Occipital lobe (tissue), 2 donors: ENCODE data around the gene CHN1. TPM values are rescaled to one million over a fixed set of nuclear protein-coding genes. Genes with fewer than 3 reads are reported as not detected.

Experiments used
- DNase-seq: peaks from one replicate; lab custom pipeline; 2025; lab: John Stamatoyannopoulos, UW
- total RNA-seq: library from RNA; depleted of rRNA; stranded (reverse); fragments of >200 nt; gene quantifications from one replicate; pipeline ENCODE4 v1.2.3, GENCODE V29; 2014

CHN1 gene
- total RNA-seq, 1 donor from 2014 or later: 44.3 TPM

DNA sequence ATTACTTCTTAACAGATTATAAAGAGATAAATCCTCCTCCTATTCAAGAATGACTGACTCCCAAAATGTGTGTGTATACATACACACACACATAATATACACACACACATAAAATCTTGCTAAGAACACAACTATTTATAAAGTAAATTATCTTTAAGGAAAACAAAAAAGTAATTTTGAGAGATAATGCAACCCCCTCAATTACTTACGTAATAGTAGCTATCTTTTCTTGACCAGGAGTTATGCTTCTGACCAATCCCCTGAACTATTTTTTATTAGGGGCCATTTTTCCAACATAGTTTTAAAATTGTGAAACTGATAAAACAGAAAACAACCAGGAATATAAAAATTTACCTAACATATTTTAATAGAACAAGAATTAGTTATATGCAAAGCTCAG lies 127.9 kb downstream of the CHN1 start:
- no peak for DNase-seq

DNA sequence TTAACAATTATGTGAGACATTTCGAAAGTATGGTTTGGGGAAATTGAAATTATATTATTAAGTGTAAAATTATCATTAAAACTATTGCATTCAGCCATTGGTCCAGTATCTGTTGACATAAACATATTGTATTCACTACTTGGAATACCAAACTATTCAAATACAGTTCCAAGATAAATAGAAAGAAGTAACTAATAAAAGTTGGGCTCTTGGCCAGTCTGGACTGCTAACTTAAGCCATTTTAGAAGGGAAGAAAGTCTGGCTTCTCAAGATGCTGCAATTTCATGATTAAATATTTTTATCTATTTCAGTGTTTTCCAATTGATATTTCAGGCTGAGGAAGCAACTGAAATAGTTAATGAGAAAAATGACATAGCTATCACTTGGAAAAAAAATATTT lies 131.1 kb downstream of the CHN1 start:
- no peak for DNase-seq

DNA sequence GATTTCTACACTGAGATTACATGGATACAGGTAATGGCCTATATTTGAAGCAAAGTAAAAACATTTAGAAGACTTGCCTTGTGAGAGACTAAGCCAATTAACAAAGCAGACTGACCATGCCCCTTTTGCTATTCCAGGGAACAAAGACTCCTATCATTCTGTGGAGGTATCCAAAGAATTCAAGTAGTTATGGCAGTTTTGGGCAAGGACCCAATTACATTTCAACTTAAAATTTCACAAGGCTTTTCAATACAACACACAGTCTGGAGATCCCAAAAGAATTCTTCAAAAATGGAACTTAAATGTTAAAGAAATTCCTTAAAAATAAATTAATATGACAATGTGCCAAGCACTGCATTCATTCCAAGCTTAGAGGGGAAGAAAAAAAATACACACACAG lies 131.7 kb downstream of the CHN1 start:
- DNase-seq: no peak

DNA sequence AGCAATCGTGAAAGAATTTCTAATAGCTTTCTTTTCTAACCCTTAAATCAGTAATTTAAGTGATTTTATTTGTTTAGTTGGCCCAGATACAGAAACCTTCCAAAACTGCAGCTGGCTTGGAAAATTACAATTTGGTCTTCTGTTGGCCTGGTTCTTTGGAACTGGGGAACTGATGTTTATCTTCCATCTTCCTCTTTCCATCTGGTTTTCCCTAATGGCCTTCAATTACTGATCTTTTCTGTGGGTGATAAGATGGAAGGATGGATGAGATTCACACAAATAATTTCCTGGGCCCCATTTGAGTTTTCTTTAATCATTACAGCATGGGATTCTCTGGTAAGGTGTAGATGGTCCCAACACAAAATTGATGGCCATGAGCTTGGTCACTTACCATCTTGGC lies 134.4 kb downstream of the CHN1 start:
- no peak for DNase-seq

DNA sequence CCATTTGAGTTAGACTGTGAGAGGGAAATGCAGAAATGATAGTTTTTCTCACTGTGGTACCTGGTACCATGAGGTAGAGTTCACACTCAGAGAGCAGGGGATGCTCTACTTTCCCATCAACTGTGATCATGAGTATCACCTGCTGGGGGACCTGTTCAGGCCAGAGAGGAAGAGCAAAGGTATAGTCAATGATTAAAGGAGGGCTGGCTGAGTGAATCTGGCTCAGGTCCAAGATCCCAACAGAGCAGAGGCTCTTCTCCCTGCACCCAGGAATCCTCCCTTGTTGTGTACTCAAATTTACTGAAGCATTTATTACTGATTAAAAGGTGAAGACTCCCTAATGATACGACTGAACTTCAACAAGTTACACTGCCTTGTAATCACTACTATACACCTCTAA lies 136.3 kb downstream of the CHN1 start:
- no peak for DNase-seq

DNA sequence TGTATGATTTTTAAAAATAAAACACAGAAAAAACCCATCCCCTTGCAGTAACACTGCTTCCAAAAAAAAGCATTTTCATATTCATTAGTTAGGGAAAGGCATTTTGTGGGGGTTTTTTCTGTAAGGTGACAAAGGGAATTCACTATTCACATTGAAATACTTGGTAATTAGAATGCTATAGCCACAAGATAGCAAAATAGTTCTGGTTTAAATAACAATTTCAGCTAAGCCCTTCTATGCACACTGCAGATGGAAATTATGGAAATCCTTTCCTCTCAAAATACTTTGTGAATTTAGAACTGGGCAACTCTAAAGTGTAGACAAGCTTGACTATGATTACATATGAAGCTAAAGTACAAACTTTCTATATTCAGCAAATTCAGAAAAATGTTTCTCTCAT lies 138.8 kb downstream of the CHN1 start:
- no peak for DNase-seq

DNA sequence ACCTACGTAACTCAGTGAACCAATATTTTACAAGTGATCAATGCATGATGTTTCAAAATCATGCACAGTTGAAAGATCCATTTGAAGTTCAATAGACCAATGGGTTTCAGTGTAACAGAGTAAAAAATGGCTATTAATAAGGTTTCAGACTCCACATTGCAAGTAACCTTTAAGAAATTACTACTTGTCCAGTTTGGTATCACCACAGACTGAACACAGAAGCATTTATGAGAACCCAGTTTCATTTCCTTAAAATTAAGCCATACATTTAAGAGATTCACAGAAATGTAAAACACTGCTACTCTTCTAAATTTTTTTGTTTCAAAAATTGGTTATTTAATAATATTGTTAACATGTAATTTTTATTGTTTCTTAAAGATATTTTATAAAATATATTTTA lies 142.0 kb downstream of the CHN1 start:
- no peak for DNase-seq

DNA sequence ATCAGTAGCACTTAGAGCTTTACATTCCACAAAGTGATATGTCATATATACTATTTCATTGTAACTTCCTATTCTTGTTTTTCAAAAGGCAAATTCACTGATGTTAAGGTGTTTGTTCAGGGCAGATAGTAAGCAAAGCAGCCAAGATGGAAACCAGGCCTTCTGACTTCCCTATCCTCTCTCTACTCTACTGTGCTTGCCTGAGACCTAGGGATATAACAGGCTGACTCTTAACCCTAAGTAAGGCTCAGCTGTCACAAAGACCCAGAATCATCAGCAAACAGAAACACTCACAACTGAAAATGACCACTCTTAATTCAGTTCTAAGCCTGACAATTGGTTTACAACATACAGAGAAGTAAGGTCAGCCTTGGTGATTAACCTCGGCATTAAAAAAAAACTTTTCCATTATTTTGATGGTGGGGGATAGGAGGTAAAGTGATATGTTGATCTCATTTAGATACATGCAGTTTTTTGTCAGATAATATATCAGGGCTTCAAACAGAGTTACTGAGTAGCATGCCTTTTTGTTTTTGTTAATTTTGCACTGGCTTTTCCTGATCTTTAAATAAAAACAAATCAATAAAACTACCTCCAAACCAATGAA lies 145.5 kb downstream of the CHN1 start:
- no peak for DNase-seq

DNA sequence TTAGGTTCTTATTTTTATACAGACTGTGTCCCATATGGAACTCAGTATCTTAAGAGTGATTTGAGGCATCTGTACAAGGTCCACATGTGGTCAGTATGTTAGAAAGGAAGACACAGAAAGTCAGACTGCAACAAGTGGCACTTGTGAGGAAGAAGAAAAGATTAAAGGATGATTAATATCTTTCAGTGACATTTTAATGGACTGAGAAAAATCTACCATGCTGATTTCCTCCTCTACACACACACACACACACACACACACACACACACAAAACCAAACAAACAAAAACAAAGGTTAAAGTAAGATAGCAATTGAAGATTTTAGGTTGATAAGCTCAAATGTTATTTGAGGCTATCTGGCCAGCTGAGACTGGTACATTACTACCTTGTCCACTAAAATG lies 146.4 kb downstream of the CHN1 start:
- no peak for DNase-seq

DNA sequence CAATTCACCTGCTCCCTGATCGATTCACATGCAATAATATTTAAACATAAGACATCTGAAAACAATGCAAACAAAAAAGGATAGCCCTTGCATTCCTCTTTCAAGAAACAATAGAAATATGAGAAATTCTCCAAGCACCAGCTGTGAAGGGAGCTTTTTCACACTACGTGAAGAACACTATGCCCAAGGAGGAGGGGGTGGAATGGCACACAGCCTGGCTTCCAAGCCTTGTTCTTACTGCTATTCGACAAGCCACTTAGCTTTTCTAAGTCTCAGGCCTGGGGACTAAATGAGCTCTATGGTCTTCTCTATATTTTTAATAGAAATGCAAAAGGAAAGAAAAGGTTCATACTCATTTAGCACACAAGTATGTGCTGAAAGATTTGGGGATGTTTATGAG lies 148.7 kb downstream of the CHN1 start:
- DNase-seq: no peak

DNA sequence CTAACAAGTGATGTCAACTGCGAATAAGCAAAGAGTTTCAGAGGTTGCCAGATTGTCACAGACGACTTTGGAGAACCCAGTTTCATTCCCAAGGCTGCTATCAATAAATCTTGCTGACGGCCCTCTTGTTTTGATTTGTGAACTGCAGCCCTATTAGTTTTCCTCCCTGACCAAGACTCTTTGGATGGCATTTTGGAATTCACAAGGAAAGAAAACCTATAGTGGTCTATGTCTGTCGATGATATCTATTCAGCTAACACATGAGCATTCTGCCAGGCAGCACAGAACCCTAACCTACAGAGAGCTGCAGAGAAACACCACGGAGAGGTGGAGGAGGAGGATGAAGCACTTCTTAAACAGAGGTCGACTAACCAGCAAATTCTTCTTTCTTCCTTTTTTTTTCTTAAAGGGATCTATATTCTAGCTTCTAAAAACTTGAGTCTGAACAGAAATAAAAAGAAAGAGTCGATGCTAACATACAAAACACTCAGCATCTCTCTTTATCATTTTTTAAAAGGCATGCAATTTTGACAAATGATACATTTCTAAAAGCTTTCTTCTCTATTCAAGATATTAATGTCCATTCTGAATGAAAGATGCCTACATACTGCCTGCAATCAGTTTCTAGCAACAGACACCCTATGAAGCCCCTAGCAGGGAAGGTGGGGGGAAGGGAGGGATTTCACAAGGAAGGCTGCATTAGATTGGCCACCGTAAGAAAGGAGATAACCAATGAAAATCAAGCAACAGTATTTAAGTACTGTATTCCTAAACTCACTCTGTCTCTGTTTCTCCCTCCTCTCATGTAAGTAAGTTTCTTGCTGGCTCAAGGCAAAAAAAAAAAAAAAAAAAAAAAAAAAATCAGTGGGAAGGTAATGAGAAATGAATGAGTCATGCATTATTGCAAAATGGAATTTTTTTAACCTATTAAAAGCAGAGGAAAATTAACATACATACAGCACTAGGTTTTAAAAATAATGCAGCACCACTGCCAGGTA lies 157.9 kb downstream of the CHN1 start:
- DNase-seq: no peak

DNA sequence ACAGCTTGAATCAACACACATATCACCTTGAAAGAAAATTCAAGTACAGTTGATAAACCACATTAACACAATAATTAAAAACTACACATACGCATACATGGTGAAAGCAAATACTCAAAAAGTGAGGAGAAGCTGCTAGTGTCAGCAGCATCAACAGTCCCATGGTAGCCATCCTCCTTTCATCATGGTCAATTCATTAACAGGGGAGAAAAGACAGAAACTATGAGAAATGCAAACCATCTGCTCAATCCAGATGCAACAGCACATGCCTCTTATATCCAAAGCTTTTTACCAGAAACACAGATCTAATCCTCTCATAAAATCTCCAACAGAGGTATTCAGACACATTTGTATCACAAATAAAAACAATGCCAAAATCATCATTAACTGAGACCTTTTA lies 159.0 kb downstream of the CHN1 start:
- DNase-seq: no peak

DNA sequence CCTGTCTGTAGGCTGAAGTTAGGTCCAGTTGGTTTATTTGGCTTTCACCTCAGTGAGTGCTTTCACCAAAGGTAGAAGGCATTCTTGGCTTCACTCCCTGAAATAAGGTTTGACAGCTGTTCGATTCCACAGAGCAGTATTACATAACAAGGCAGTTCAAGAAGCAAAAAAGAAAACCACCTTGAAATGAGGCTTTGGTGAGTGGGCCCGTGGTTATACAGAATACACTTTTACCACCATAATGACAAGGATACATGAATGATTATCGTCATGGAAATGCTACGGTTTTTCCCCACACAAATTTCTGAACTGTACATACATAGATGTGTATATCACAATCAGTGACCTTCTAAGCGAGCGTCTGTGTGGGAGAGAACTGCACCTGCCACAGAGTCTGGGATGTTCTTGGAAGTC lies 160.9 kb downstream of the CHN1 start:
- no peak for DNase-seq

DNA sequence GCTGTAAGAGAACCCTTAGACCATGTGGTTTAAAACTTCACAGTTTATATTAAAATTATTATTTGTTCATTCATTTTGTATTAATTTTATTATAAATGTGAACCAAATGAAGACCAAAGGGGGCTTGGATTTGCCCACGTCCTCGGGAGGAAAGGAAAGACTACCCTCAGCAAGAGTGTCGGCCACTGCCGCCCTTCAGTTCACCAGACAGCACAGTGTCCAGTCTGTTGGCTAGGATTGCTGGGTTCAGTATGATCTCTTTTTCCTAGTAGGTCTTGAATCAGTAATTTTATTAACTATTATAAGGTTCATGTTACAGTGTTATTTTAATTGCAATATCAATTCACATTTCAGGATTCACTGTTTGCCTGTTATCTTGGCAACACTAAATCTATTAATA lies 162.7 kb downstream of the CHN1 start:
- no peak for DNase-seq

DNA sequence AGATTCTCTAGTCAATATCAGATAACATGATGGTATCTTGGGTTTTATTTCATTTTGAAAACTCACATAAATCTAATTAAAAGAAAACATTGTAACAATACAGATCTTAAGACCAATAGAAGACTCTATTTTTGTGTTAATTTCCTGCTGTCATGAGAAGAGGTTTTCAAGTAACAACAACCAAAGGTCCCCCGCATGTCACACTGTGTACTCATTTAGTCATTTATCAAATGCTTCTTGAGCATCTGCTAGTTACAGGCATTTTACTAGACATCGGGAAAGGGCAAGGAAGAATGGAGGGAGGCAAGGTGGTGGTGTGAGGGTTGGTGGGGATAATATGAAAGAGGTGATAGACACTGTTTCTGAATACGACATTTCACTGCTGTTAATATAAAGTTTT lies 163.2 kb downstream of the CHN1 start:
- no peak for DNase-seq

DNA sequence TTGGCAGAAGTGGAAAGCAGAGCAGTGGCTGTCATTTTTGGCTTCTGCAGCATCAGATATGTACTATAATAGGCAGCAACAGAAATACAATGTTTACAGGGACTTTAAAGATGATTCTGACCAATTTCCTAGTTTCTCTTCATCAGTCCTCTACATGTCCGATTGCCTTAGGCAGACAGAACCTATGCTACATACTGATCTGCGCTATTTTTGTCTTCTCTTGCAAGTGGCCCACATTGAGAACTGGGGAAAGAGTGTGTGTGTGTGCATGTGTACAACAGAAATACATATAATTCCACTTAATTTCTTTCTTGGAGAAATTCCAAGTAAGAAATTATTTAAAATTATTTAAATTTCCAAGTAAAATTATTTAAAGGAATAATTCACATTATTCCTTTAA lies 163.8 kb downstream of the CHN1 start:
- no peak for DNase-seq

DNA sequence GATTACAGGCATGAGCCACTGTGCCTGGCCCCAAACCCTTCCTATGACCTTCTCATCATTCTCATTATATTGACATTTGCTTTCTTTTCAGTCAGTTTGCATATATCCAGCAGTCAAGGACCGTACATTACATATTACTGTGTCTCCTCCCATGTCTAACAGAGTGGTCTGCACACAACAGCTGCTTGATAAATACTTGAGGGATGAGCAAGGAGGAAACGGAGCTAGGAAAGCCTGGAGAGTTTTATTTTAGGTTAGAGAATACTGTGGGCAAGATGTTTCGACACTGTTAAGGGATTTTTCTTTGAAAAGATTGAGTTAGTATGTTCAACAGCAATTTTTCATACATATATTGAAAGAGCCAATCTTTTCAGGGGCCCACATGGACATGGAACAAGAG lies 164.7 kb downstream of the CHN1 start:
- DNase-seq: no peak

DNA sequence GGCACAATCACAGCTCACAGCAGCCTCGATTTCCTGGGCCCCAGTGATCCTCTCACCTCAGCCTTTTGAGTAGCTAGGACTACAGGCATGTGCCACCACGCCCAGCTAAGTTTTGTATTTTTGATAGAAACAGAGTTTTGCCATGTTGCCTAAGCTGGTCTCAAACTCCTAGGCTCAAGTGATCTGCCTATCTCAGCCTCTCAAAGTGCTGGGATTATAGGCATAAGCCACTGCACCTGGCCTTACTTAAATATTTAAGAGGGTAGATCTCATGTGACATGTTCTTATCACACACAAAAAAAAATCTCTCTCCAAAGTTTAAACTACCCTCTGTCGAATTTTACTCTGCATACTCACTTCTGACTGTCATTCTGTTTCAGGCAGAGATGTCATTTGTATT lies 165.5 kb downstream of the CHN1 start:
- no peak for DNase-seq

DNA sequence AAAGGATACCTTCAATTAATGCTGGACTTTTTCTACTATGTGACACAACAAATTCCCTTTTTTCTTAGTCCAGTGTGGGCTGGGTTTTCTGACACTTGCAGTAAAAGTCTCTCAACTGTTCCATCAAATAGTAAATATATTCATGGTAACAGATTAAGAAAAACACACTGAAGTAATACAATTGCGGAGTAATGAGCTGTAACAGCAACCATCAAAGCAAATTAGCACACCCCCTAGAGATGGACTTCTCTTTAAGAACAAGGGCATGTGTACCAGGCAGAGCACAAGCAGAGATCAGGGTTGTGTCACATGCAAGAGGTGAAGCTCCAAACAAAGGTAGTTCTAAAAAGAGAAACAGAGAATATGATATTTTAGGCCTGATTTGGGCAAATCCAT lies 168.2 kb downstream of the CHN1 start:
- no peak for DNase-seq

DNA sequence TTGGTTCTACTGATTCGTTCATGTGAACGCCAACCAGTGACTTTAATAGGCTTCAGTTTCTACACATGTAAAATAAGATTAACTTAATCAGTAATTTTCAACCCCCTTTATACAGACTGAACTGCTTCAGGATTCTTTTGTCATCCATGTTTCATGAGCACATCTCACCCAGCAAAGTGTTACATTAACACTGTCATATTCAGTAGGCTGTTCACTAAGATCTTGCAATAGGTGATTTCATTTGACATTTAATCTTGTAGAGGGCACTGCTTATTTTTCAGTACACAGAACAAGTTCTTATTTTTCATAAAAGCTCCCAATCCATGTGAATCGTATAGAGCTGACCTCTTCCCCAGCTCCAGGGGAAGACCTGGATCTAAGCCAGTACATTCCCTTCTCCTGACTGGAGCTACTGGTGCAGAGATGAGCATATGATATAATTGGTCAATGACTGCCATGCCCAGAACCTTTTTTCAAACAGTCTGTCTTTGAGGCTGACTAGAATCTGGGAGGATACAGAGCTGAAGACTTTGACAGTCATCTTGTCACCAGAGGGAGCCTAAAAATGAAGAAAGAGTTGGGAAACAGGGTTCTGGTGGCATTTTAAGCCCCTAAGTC lies 168.7 kb downstream of the CHN1 start:
- DNase-seq: no peak

DNA sequence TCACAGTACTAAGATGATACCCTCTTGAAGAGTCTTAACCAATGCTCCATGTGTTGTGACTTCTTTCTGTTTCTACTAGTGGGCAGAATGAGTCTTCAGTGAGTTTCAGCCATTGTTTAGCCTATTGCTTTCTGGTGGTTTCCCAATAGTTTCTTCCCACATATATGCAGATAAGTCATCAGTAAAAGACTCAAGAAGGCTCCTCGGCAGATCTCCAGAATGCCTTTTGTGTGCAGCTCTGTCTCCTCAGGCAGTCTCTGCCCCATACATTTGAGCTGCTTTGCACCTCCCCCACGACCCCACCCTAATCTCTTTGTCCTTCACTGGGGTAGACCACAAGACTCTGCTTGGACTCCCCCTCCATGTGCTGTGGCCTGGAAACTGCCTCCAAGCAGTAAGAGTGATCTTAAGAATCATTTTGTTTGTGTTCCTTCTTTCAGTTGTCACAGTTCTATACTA lies 169.4 kb downstream of the CHN1 start:
- DNase-seq: no peak

DNA sequence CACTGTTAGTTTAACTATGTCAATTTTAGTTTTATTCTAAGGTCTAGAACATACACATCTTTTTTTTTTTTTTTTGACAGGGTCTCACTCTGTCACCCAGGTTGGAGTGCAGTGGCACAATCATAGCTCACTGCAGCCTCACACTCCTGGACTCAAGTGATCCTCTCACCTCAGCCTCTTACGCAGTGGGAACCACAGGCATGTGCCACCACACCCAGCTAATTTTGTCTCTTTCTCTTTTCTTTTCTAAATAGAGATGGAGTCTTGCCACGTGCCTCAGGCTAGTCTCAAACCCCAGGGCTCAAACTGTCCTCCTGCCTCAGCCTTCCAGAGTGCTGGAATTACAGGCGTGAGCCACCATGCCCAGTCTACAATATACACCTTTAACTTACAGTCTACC lies 171.4 kb downstream of the CHN1 start:
- no peak for DNase-seq

DNA sequence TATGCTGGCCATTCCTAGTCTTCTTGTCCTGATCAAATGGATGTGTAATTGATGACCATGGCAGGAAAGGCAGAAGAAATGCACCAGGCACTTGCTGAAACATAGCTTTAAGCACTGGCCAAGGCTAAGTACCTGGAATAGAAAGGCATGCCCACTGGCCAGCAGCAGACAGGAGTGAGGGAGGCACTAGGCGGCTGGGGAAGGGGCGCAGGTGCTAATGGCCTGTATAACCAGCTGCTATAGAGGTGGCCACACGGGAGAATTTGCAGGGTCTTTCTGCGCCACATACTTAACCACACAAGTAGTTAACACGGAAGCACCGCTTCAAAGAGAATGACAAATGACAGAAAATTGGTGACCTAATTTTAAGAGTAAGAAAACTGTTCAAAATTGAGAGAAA lies 174.6 kb downstream of the CHN1 start:
- no peak for DNase-seq
